IMR-90 (cell line): ENCODE results near the gene STOM. TPM values are rescaled to one million over a fixed set of nuclear protein-coding genes. Genes with fewer than 3 reads are reported as not detected.
A peak's percentile ranks its signal among the peaks of the same experiment; 100 is the strongest.

Experiments
- ATAC-seq: fragments of 200-7000 bp; cut with Tn5 transposase; 2 replicates; pipeline ENCODE4 v1.9.1; 2020; ENCODE audit warnings: low read depth, mild to moderate bottlenecking, moderate library complexity
- BruUV-seq: library from RNA; stranded (reverse); fragments of 400-500 nt; replicated peaks from 2 replicates; lab custom pipeline; 2021; lab: Mats Ljungman, UMichigan
- CTCF ChIA-PET: fragments of 300-600 bp; formaldehyde crosslinking; extraction: SDS; loops from one replicate; lab custom pipeline; 2021; ENCODE audit warnings: antibody characterized with exemption; lab: Yijun Ruan, JAX
- POLR2A ChIA-PET: fragments of 300-600 bp; sonication (Branson Sonifier 250); formaldehyde crosslinking; loops from one replicate; lab custom pipeline; 2022; ENCODE audit warnings: antibody characterized with exemption; ENCODE audit not compliant: unreplicated experiment; lab: Charles Lee
- DNase-seq: peaks from one replicate; pipeline ENCODE4 v3.0.0; 2013
- H2AFZ ChIP-seq: replicated peaks from 2 replicates; pipeline ENCODE3; 2013; ENCODE audit warnings: low read length, mild to moderate bottlenecking; ENCODE audit not compliant: poor library complexity
- H2AK5ac ChIP-seq: 2 replicates; pipeline ENCODE4 v1.6.1; 2013; ENCODE audit warnings: low read depth, low read length, inconsistent platforms
- H2AK9ac ChIP-seq: replicated peaks from 2 replicates; pipeline ENCODE3; 2013; ENCODE audit warnings: mild to moderate bottlenecking, low read depth, low read length, moderate library complexity; ENCODE audit not compliant: poor library complexity
- H2BK120ac ChIP-seq: 2 replicates; pipeline ENCODE4 v1.6.1; 2013; ENCODE audit warnings: low read depth, low read length, inconsistent platforms
- H2BK15ac ChIP-seq: 3 replicates; pipeline ENCODE4 v1.6.1; 2013; ENCODE audit warnings: low read depth, low read length, inconsistent platforms
- H2BK20ac ChIP-seq: 2 replicates; pipeline ENCODE4 v1.6.1; 2013; ENCODE audit warnings: low read depth, mild to moderate bottlenecking, inconsistent platforms, low read length, moderate library complexity
- H2BK5ac ChIP-seq: 2 replicates; pipeline ENCODE4 v1.6.1; 2013; ENCODE audit warnings: mild to moderate bottlenecking, low read depth, low read length, inconsistent platforms; ENCODE audit not compliant: poor library complexity, severe bottlenecking
- H3K14ac ChIP-seq: replicated peaks from 2 replicates; pipeline ENCODE4 v1.6.1; 2013; ENCODE audit warnings: low read depth, low read length, inconsistent platforms
- H3K18ac ChIP-seq: 2 replicates; pipeline ENCODE4 v1.6.1; 2013; ENCODE audit warnings: low read depth, low read length, control low read depth
- H3K23ac ChIP-seq: 2 replicates; pipeline ENCODE4 v1.6.1; 2013; ENCODE audit warnings: low read depth, low read length, inconsistent platforms
- H3K27ac ChIP-seq: 2 replicates; pipeline ENCODE4 v1.5.1; 2013; ENCODE audit warnings: mild to moderate bottlenecking, control low read depth, low read length; ENCODE audit not compliant: insufficient read depth
- H3K27me3 ChIP-seq: 2 replicates; pipeline ENCODE4 v1.6.1; 2013; ENCODE audit warnings: low read length; ENCODE audit not compliant: control insufficient read depth, insufficient read depth
- H3K36me3 ChIP-seq: 2 replicates; pipeline ENCODE4 v1.6.1; 2013; ENCODE audit warnings: low read length, mixed read lengths; ENCODE audit not compliant: control insufficient read depth, insufficient read depth
- H3K4ac ChIP-seq: 2 replicates; pipeline ENCODE4 v1.6.1; 2013; ENCODE audit warnings: low read depth, low read length, inconsistent platforms
- H3K4me1 ChIP-seq: 2 replicates; pipeline ENCODE4 v1.6.1; 2013; ENCODE audit warnings: low read length, mixed read lengths; ENCODE audit not compliant: control insufficient read depth, insufficient read depth
- H3K4me2 ChIP-seq: 2 replicates; pipeline ENCODE4 v1.6.1; 2013; ENCODE audit warnings: low read depth, mild to moderate bottlenecking, control low read depth, low read length, moderate library complexity
- H3K4me3 ChIP-seq: 2 replicates; pipeline ENCODE4 v1.5.1; 2013; ENCODE audit warnings: low read depth, mild to moderate bottlenecking, control low read depth, low read length, moderate library complexity; ENCODE audit not compliant: insufficient read depth
- H3K56ac ChIP-seq: 2 replicates; pipeline ENCODE4 v1.6.1; 2013; ENCODE audit warnings: low read length, inconsistent platforms; ENCODE audit not compliant: insufficient read depth; ENCODE audit errors: extremely low read depth
- H3K79me1 ChIP-seq, 2 experiments: 2 replicates each; pipeline ENCODE4 v1.6.1; 2013; ENCODE audit warnings: low read length in 2 of 2, inconsistent platforms in 1 of 2, low read depth in 1 of 2
- H3K9ac ChIP-seq: 2 replicates; pipeline ENCODE4 v1.6.1; 2013; ENCODE audit warnings: low read depth, low read length, control low read depth
- H3K9me1 ChIP-seq: 2 replicates; pipeline ENCODE4 v1.6.1; 2013; ENCODE audit warnings: low read length, inconsistent platforms; ENCODE audit not compliant: insufficient read depth
- H3K9me3 ChIP-seq: 2 replicates; pipeline ENCODE4 v1.6.1; 2013; ENCODE audit warnings: low read length; ENCODE audit not compliant: control insufficient read depth, insufficient read depth
- H4K20me1 ChIP-seq: 2 replicates; pipeline ENCODE4 v1.6.1; 2013; ENCODE audit warnings: low read length, inconsistent platforms; ENCODE audit not compliant: insufficient read depth
- H4K5ac ChIP-seq: 2 replicates; pipeline ENCODE4 v1.6.1; 2013; ENCODE audit warnings: mild to moderate bottlenecking, low read depth, low read length, control low read depth
- H4K8ac ChIP-seq, 2 experiments: 2 replicates each; pipeline ENCODE4 v1.6.1; 2013; ENCODE audit warnings: low read depth in 2 of 2, low read length in 2 of 2, control low read depth in 1 of 2, inconsistent platforms in 1 of 2
- H4K91ac ChIP-seq: 2 replicates; pipeline ENCODE4 v1.6.1; 2013; ENCODE audit warnings: low read depth, low read length, inconsistent platforms; ENCODE audit not compliant: insufficient read depth
- BHLHE40 ChIP-seq: fragments of 150-350 bp; IDR thresholded peaks from 2 replicates; pipeline ENCODE4 v1.6.1; 2016; ENCODE audit warnings: mild to moderate bottlenecking, low read depth, low read length
- CEBPB ChIP-seq: IDR thresholded peaks from 2 replicates; pipeline ENCODE4 v1.6.1; 2012; ENCODE audit warnings: low read depth, low read length, improper control_type of control experiment
- CHD1 ChIP-seq: IDR thresholded peaks from 2 replicates; pipeline ENCODE4 v1.6.1; 2012; ENCODE audit warnings: low read depth, low read length, improper control_type of control experiment
- ELK1 ChIP-seq: fragments of 150-350 bp; IDR thresholded peaks from 2 replicates; pipeline ENCODE4 v1.6.1; 2016; ENCODE audit warnings: low read depth, mild to moderate bottlenecking, low read length, moderate library complexity, borderline replicate concordance
- FOS ChIP-seq: fragments of 150-350 bp; IDR thresholded peaks from 2 replicates; pipeline ENCODE4 v1.6.1; 2016; ENCODE audit warnings: low read depth, low read length
- MAFK ChIP-seq: IDR thresholded peaks from 2 replicates; pipeline ENCODE4 v1.6.1; 2012; ENCODE audit warnings: low read depth, low read length, improper control_type of control experiment
- MXI1 ChIP-seq: IDR thresholded peaks from 2 replicates; pipeline ENCODE4 v1.6.1; 2012; ENCODE audit warnings: low read depth, mild to moderate bottlenecking, low read length, moderate library complexity, borderline replicate concordance
- NFE2L2 ChIP-seq: fragments of 150-350 bp; IDR thresholded peaks from 2 replicates; pipeline ENCODE4 v1.6.1; 2016; ENCODE audit warnings: low read depth, mild to moderate bottlenecking, low read length
- POLR2A ChIP-seq: IDR thresholded peaks from 2 replicates; pipeline ENCODE4 v1.6.1; 2012; ENCODE audit warnings: mild to moderate bottlenecking, low read depth, low read length
- RAD21 ChIP-seq: IDR thresholded peaks from 2 replicates; pipeline ENCODE4 v1.6.1; 2012; ENCODE audit warnings: low read length, improper control_type of control experiment
- RCOR1 ChIP-seq: IDR thresholded peaks from 2 replicates; pipeline ENCODE4 v1.6.1; 2012; ENCODE audit warnings: mild to moderate bottlenecking, low read length, improper control_type of control experiment; ENCODE audit not compliant: insufficient replicate concordance
- RFX5 ChIP-seq: IDR thresholded peaks from 2 replicates; pipeline ENCODE4 v1.8.0; 2012; ENCODE audit warnings: low read depth, mild to moderate bottlenecking, low read length, moderate library complexity
- SMC3 ChIP-seq: fragments of 150-350 bp; IDR thresholded peaks from 2 replicates; pipeline ENCODE4 v1.6.1; 2016; ENCODE audit warnings: low read depth, mild to moderate bottlenecking, antibody characterized with exemption, low read length, moderate library complexity
- USF2 ChIP-seq: fragments of 150-350 bp; IDR thresholded peaks from 2 replicates; pipeline ENCODE4 v1.6.1; 2017; ENCODE audit warnings: mild to moderate bottlenecking, antibody characterized with exemption, low read length, low read depth
- WGBS, 2 experiments: methylation state at CpG; one replicate each; pipeline versions ENCODE4 v1.1.5 to v1.1.7; 2013; ENCODE audit warnings: missing lambda C conversion rate in 2 of 2; ENCODE audit not compliant: insufficient read length in 1 of 2; ENCODE audit errors: extremely low coverage in 2 of 2; 5-methylcytosine and 5-hydroxymethylcytosine counted together
- dilution Hi-C: fragments of 300-500 bp; cut with HindIII; formaldehyde crosslinking; loops from one replicate; pipeline ENCODE4 v1.14.3; 2018; ENCODE audit warnings: low sequenced_read_pairs; ENCODE audit not compliant: unreplicated experiment
- in situ Hi-C: fragments of 300-500 bp; cut with MboI; formaldehyde crosslinking; loops from 3 replicates; pipeline ENCODE4 v1.14.3; 2019; ENCODE audit warnings: low sequenced_read_pairs, inconsistent platforms, mixed read lengths
- intact Hi-C: fragments of 100-400 bp; cut with micrococcal nuclease; formaldehyde crosslinking; loops from 2 replicates; pipeline ENCODE4 v1.10.0; 2022
- polyA plus RNA-seq, 3 experiments: library from polyadenylated mRNA; depleted of rRNA; stranded (reverse); fragments of >200 nt; gene quantifications; 2 replicates each; pipeline ENCODE4 v1.2.3, GENCODE V29; 2012; ENCODE audit warnings: low replicate concordance in 1 of 3
- total RNA-seq: library from RNA; depleted of rRNA; stranded (reverse); fragments of >200 nt; gene quantifications from 2 replicates; pipeline ENCODE4 v1.2.3, GENCODE V29; 2012

The STOM gene
- total and polyA plus RNA-seq, 2 of the 4 experiments (the other 2 are of a cell fraction) = 78.4 to 84.8 TPM

- Histone ChIP-seq H3K27me3 (no peaks in the 10 kb centered on the region), H3K9me1 (peaks cover 46% of the 10 kb centered on the region), H3K4me2 (no peak overlapping the region), H2BK20ac (no peak overlapping the region), H2BK15ac (no peak overlapping the region), H3K27ac (no peak overlapping the region), H2BK5ac (no peak overlapping the region), H4K91ac (no peak overlapping the region), H4K8ac (no peak overlapping the region), H2AK5ac (no peak overlapping the region), H3K9me3 (no peaks in the 10 kb centered on the region), H2AK9ac (no peak overlapping the region), H3K36me3 (peaks cover 39% of the 10 kb centered on the region), H2AFZ (no peak overlapping the region), H3K79me1 (peaks cover 53 to 79% of the 10 kb centered on the region in 2 experiments), H3K56ac (no peak overlapping the region), H3K23ac (peak overlapping the region; percentile 14; the same call in 1 of the 2 replicates), H3K4ac (no peak overlapping the region), H3K18ac (no peak overlapping the region), H3K4me3 (no peak overlapping the region), H3K9ac (no peak overlapping the region), H2BK120ac (no peak overlapping the region), H4K5ac (no peak overlapping the region), H3K14ac (no peak overlapping the region), H4K20me1 (peaks cover 24% of the 10 kb centered on the region; the same call in 1 of the 2 replicates), H3K4me1 (peaks cover 26% of the 10 kb centered on the region)
- ATAC-seq (no peak), DNase-seq (no peak)
- 80% methylated on average over 1 of the region's 6 CpGs; no CpG with 5 or more reads in 1 of the 2 experiments for WGBS, 2 experiments
- POLR2A ChIA-PET = no interaction called here
- dilution Hi-C loops (no loop called here), in situ Hi-C loops (no loop called here), intact Hi-C loops (no loop called here)
- no peak for TF ChIP-seq CEBPB
- TF ChIP-seq FOS = no peak
- no peak for TF ChIP-seq POLR2A
- no peak for TF ChIP-seq NFE2L2
- no peak for TF ChIP-seq MXI1
- no peak for TF ChIP-seq USF2
- no peak for TF ChIP-seq MAFK
- TF ChIP-seq RAD21 = no peak
- no peak for TF ChIP-seq SMC3
- TF ChIP-seq RFX5 = no peak
- TF ChIP-seq RCOR1 = no peak
- no peak for TF ChIP-seq BHLHE40
- no peak for TF ChIP-seq ELK1
- TF ChIP-seq CHD1 = no peak
- BruUV-seq = no TSS peak
- CTCF ChIA-PET = no interaction called here
Measured at GRCh38 chr9:121292801-121293241, 77.2 kb downstream of the STOM start.
